KMS-11 (cell line): ENCODE results near the gene ZNF778.

ENCODE experiments used
- H2AFZ ChIP-seq: fragments of 200-600 bp; sonication (generic); 2 replicates; pipeline ENCODE4 v1.6.1; 2016; ENCODE audit warnings: antibody characterized with exemption, mixed run types, low read depth
- H3K27ac ChIP-seq: fragments of 200-600 bp; sonication (generic); 2 replicates; pipeline ENCODE4 v1.6.1; 2016; ENCODE audit warnings: mild to moderate bottlenecking, mixed run types
- H3K27me3 ChIP-seq: fragments of 200-600 bp; sonication (generic); 2 replicates; pipeline ENCODE4 v1.6.1; 2017; ENCODE audit warnings: mild to moderate bottlenecking, low read depth, mixed run types, moderate library complexity; ENCODE audit not compliant: insufficient read depth
- H3K36me3 ChIP-seq: fragments of 200-600 bp; sonication (generic); 2 replicates; pipeline ENCODE4 v1.6.1; 2017; ENCODE audit warnings: mild to moderate bottlenecking, mixed run types; ENCODE audit not compliant: insufficient read depth
- H3K4me1 ChIP-seq: fragments of 200-600 bp; sonication (generic); 2 replicates; pipeline ENCODE4 v1.6.1; 2016; ENCODE audit warnings: mild to moderate bottlenecking, low read depth, mixed run types; ENCODE audit not compliant: poor library complexity, severe bottlenecking
- H3K4me2 ChIP-seq: fragments of 200-600 bp; sonication (generic); 2 replicates; pipeline ENCODE4 v1.7.0; 2016; ENCODE audit warnings: mild to moderate bottlenecking, mixed run types
- H3K4me3 ChIP-seq: fragments of 200-600 bp; sonication (generic); IDR thresholded peaks from 2 replicates; pipeline ENCODE4 v1.6.1; 2017; ENCODE audit warnings: low read depth, low read length, mixed read lengths; ENCODE audit not compliant: insufficient read depth
- H3K79me2 ChIP-seq: fragments of 200-600 bp; sonication (generic); 2 replicates; pipeline ENCODE4 v1.6.1; 2016; ENCODE audit warnings: low read depth, mixed run types; ENCODE audit not compliant: insufficient read depth
- H3K9ac ChIP-seq: fragments of 200-600 bp; sonication (generic); 2 replicates; pipeline ENCODE4 v1.6.1; 2016; ENCODE audit warnings: mild to moderate bottlenecking, mixed run types
- H4K20me1 ChIP-seq: fragments of 200-600 bp; sonication (generic); 2 replicates; pipeline ENCODE4 v1.6.1; 2016; ENCODE audit warnings: mild to moderate bottlenecking, mixed run types; ENCODE audit not compliant: insufficient read depth
- CTCF ChIP-seq: fragments of 200-600 bp; sonication (generic); conservative IDR thresholded peaks from 2 replicates; pipeline ENCODE4 v1.6.1; 2017; ENCODE audit warnings: low read depth, mild to moderate bottlenecking, antibody characterized with exemption, low read length, moderate library complexity, mixed read lengths

ZNF778 gene

GRCh38 chr16:89233678-89234490, 16.4 kb downstream of the ZNF778 start:
- Histone ChIP-seq H2AFZ (no peak overlapping the region), H3K9ac (no peak overlapping the region), H3K79me2 (no peaks in the 10 kb centered on the region), H3K27me3 (no peaks in the 10 kb centered on the region), H3K4me1 (no peaks in the 10 kb centered on the region), H3K4me3 (no peak overlapping the region), H3K27ac (no peak overlapping the region), H4K20me1 (no peaks in the 10 kb centered on the region), H3K4me2 (no peak overlapping the region), H3K36me3 (no peaks in the 10 kb centered on the region)
- TF ChIP-seq CTCF = no peak

GRCh38 chr16:89237733-89238132, 20.2 kb downstream of the ZNF778 start:
- no peaks in the 10 kb centered on the region for H3K4me1 ChIP-seq
- H3K4me2 ChIP-seq = no peak overlapping the region
- H3K9ac ChIP-seq = no peak overlapping the region
- H2AFZ ChIP-seq = no peak overlapping the region
- H3K27ac ChIP-seq = no peak overlapping the region
- H3K4me3 ChIP-seq = no peak overlapping the region
- no peaks in the 10 kb centered on the region for H3K36me3 ChIP-seq
- H3K79me2 ChIP-seq = peaks cover 4% of the 10 kb centered on the region; the same call in 1 of the 2 replicates
- H4K20me1 ChIP-seq = no peaks in the 10 kb centered on the region
- no peak for TF ChIP-seq CTCF
- H3K27me3 ChIP-seq = no peaks in the 10 kb centered on the region

GRCh38 chr16:89241187-89242007, 23.9 kb downstream of the ZNF778 start:
- Histone ChIP-seq H3K79me2 (peaks cover 4% of the 10 kb centered on the region; the same call in 1 of the 2 replicates), H2AFZ (peak overlapping the region; percentile 67), H3K9ac (peak overlapping the region; percentile 68), H3K4me2 (peak overlapping the region; percentile 69), H3K36me3 (no peaks in the 10 kb centered on the region), H3K27me3 (no peaks in the 10 kb centered on the region), H3K27ac (peak overlapping the region; percentile 72), H3K4me3 (no peak overlapping the region), H3K4me1 (no peaks in the 10 kb centered on the region), H4K20me1 (no peaks in the 10 kb centered on the region)
- no peak for TF ChIP-seq CTCF

GRCh38 chr16:89242795-89243200, 25.3 kb downstream of the ZNF778 start:
- no peak overlapping the region for H3K9ac ChIP-seq
- no peaks in the 10 kb centered on the region for H3K36me3 ChIP-seq
- H3K4me2 ChIP-seq = no peak overlapping the region
- H3K4me3 ChIP-seq = no peak overlapping the region
- H3K27me3 ChIP-seq = no peaks in the 10 kb centered on the region
- TF ChIP-seq CTCF = no peak
- no peaks in the 10 kb centered on the region for H4K20me1 ChIP-seq
- H3K27ac ChIP-seq = no peak overlapping the region
- H3K79me2 ChIP-seq = peaks cover 4% of the 10 kb centered on the region; the same call in 1 of the 2 replicates
- H2AFZ ChIP-seq = no peak overlapping the region
- H3K4me1 ChIP-seq = no peaks in the 10 kb centered on the region
